ENCODE data around the gene IL20RA. TPM values are rescaled to one million over a fixed set of nuclear protein-coding genes. Genes with fewer than 3 reads are reported as not detected.

Gene IL20RA
- total and polyA plus RNA-seq, 2 of the 13 experiments (the other 11 are each of a cell fraction or from before 2014, with no cell fraction given): not detected

GRCh38 chr6:137019476-137020272 is 25.1 kb downstream of the IL20RA start:
- DNase-seq (ENCODE audit: low spot score): no peak
- Histone ChIP-seq H3K9ac (ENCODE audit: insufficient read depth, low read depth, low read length) (no peak overlapping the region), H3K27ac (ENCODE audit: extremely low read length, insufficient read depth, low read length) (no peak overlapping the region), H2AFZ (ENCODE audit: low read length) (no peak overlapping the region), H3K27me3 (ENCODE audit: control insufficient read depth in 1 of 2, insufficient read depth in 2 of 2, low read length in 2 of 2) (peaks cover 0 to 7% of the 10 kb centered on the region in 2 experiments; a peak in 1 of 5 replicates), H3K4me3 (replicated peaks in 1 of 3; ENCODE audit: insufficient read depth in 1 of 3, low read depth in 2 of 3, low read length in 3 of 3) (no peak overlapping the region), H3K4me2 (ENCODE audit: low read depth, low read length) (no peak overlapping the region), H3K4me1 (ENCODE audit: insufficient read depth, low read length) (no peaks in the 10 kb centered on the region), H3K9me3 (ENCODE audit: low read length) (no peaks in the 10 kb centered on the region), H4K20me1 (ENCODE audit: insufficient read depth, low read length) (no peaks in the 10 kb centered on the region), H3K79me2 (ENCODE audit: insufficient read depth, low read length) (no peaks in the 10 kb centered on the region), H3K36me3 (replicated peaks in 1 of 2; ENCODE audit: control insufficient read depth in 1 of 2, insufficient read depth in 2 of 2, low read length in 2 of 2) (no peaks in the 10 kb centered on the region)
- POLR2A ChIA-PET: no interaction called here
- no peak for FAIRE-seq
- 17% methylated on average over 4 of the region's 4 CpGs for WGBS (ENCODE audit: low lambda C conversion rate)
- in situ Hi-C loops (cut with HindIII; ENCODE audit: extremely low pct_ligation_motif_present, low pct_unique_long_range_greater_than_20kb) (no loop called here), intact Hi-C loops (cut with micrococcal nuclease; ENCODE audit: unreplicated experiment) (no loop called here)
- TF ChIP-seq SRSF9 (IDR thresholded peaks at IDR 0.05; ENCODE audit: borderline replicate concordance, insufficient read depth, low read depth, low read length, poor library complexity, severe bottlenecking) (no peak), POLR2G (IDR thresholded peaks at IDR 0.05; ENCODE audit: low read depth, low read length) (no peak)
- no TSS peak for BruUV-seq (replicated peaks)
- CTCF ChIA-PET (ENCODE audit: low intra/inter-chr PET ratio, low total read pairs): no interaction called here
- no peak for ATAC-seq

GRCh38 chr6:137017081-137017480 is 27.7 kb downstream of the IL20RA start:
- no peaks in the 10 kb centered on the region for H3K4me1 ChIP-seq (ENCODE audit: insufficient read depth, low read length)
- intact Hi-C loops (cut with micrococcal nuclease; ENCODE audit: unreplicated experiment): no loop called here
- no peaks in the 10 kb centered on the region for H3K36me3 ChIP-seq (replicated peaks in 1 of 2; ENCODE audit: control insufficient read depth in 1 of 2, insufficient read depth in 2 of 2, low read length in 2 of 2)
- ChIA-PET CTCF (ENCODE audit: low intra/inter-chr PET ratio, low total read pairs) (no interaction called here), POLR2A (no interaction called here)
- 0% methylated on average over 3 of the region's 3 CpGs for whole genome bisulfite sequencing (ENCODE audit: low lambda C conversion rate)
- TF ChIP-seq ZNF3 (CRISPR knock-in tag; IDR thresholded peaks at IDR 0.05) (no peak), ZNF781 (CRISPR knock-in tag; IDR thresholded peaks at IDR 0.05; ENCODE audit: borderline replicate concordance, not compliant biosample characterization) (no peak), ZMAT3 (CRISPR knock-in tag; conservative IDR thresholded peaks at IDR 0.05) (no peak), HNRNPH1 (optimal IDR thresholded peaks at IDR 0.05; ENCODE audit: low read depth, low read length) (no peak), ARNTL (CRISPR knock-in tag; IDR thresholded peaks at IDR 0.05) (no peak), ZNF225 (CRISPR knock-in tag; IDR thresholded peaks at IDR 0.05) (no peak), DNMT1 (CRISPR knock-in tag; IDR thresholded peaks at IDR 0.05) (no peak), PRDM4 (CRISPR knock-in tag; IDR thresholded peaks at IDR 0.05; ENCODE audit: borderline replicate concordance) (no peak), ZNF430 (CRISPR knock-in tag; IDR thresholded peaks at IDR 0.05) (no peak), BCLAF1 (IDR thresholded peaks at IDR 0.05) (no peak), SNAPC5 (CRISPR knock-in tag; IDR thresholded peaks at IDR 0.05; ENCODE audit: borderline replicate concordance) (no peak)
- H3K9ac ChIP-seq (ENCODE audit: insufficient read depth, low read depth, low read length): no peak overlapping the region
- peaks cover 0 to 2% of the 10 kb centered on the region in 2 experiments; a peak in 1 of 5 replicates for H3K27me3 ChIP-seq (ENCODE audit: control insufficient read depth in 1 of 2, insufficient read depth in 2 of 2, low read length in 2 of 2)
- H2AFZ ChIP-seq (ENCODE audit: low read length): no peak overlapping the region
- BruUV-seq (replicated peaks): no TSS peak
- no peaks in the 10 kb centered on the region for H3K9me3 ChIP-seq (ENCODE audit: low read length)
- in situ Hi-C loops (cut with HindIII; ENCODE audit: extremely low pct_ligation_motif_present, low pct_unique_long_range_greater_than_20kb): no loop called here
- FAIRE-seq (no peak), ATAC-seq (no peak), DNase-seq (ENCODE audit: low spot score) (no peak)
- H3K4me2 ChIP-seq (ENCODE audit: low read depth, low read length): no peak overlapping the region
- H3K4me3 ChIP-seq (replicated peaks in 1 of 3; ENCODE audit: insufficient read depth in 1 of 3, low read depth in 2 of 3, low read length in 3 of 3): no peak overlapping the region
- H3K27ac ChIP-seq (ENCODE audit: extremely low read length, insufficient read depth, low read length): no peak overlapping the region
- no peaks in the 10 kb centered on the region for H3K79me2 ChIP-seq (ENCODE audit: insufficient read depth, low read length)
- no peaks in the 10 kb centered on the region for H4K20me1 ChIP-seq (ENCODE audit: insufficient read depth, low read length)
